ENCODE data around the gene ADRB1.

ADRB1 gene

GRCh38 chr10:114027041-114027394 is 16.6 kb upstream of the ADRB1 start:
- Histone ChIP-seq H3K27me3 (ENCODE audit: insufficient read depth, insufficient read length) (no peaks in the 10 kb centered on the region), H3K9ac (ENCODE audit: insufficient read length, low read depth) (no peak overlapping the region), H3K4me1 (ENCODE audit: insufficient read depth, insufficient read length) (peaks cover 4% of the 10 kb centered on the region), H3K9me3 (ENCODE audit: insufficient read depth, low read length) (no peaks in the 10 kb centered on the region), H3K36me3 (ENCODE audit: insufficient read depth, insufficient read length, low read length) (no peaks in the 10 kb centered on the region), H3K4me3 (ENCODE audit: insufficient read length, low read depth) (no peak overlapping the region)
- TF ChIP-seq SUZ12 (IDR thresholded peaks at IDR 0.05; ENCODE audit: extremely low read depth, insufficient read depth, insufficient read length) = no peak
- no peak for TF ChIP-seq YY1 (IDR thresholded peaks at IDR 0.05; ENCODE audit: insufficient read depth, insufficient read length)
- no peak for TF ChIP-seq ZNF274 (IDR thresholded peaks at IDR 0.05; ENCODE audit: low read depth, low read length)
- DNase-seq (ENCODE audit: low read depth, low spot score) = no peak

- Histone ChIP-seq H3K4me1 (ENCODE audit: insufficient read depth, insufficient read length) (peaks cover 4% of the 10 kb centered on the region), H3K9me3 (ENCODE audit: insufficient read depth, low read length) (no peaks in the 10 kb centered on the region), H3K9ac (ENCODE audit: insufficient read length, low read depth) (no peak overlapping the region), H3K4me3 (ENCODE audit: insufficient read length, low read depth) (no peak overlapping the region), H3K36me3 (ENCODE audit: insufficient read depth, insufficient read length, low read length) (no peaks in the 10 kb centered on the region), H3K27me3 (ENCODE audit: insufficient read depth, insufficient read length) (no peaks in the 10 kb centered on the region)
- no peak for TF ChIP-seq SUZ12 (IDR thresholded peaks at IDR 0.05; ENCODE audit: extremely low read depth, insufficient read depth, insufficient read length)
- no peak for TF ChIP-seq ZNF274 (IDR thresholded peaks at IDR 0.05; ENCODE audit: low read depth, low read length)
- no peak for TF ChIP-seq YY1 (IDR thresholded peaks at IDR 0.05; ENCODE audit: insufficient read depth, insufficient read length)
- DNase-seq (ENCODE audit: low read depth, low spot score) = no peak
Measured at GRCh38 chr10:114027951-114028350, 15.7 kb upstream of the ADRB1 start.

GRCh38 chr10:114028425-114028824 is 15.2 kb upstream of the ADRB1 start:
- no peaks in the 10 kb centered on the region for H3K9me3 ChIP-seq (ENCODE audit: insufficient read depth, low read length)
- no peak for TF ChIP-seq ZNF274 (IDR thresholded peaks at IDR 0.05; ENCODE audit: low read depth, low read length)
- no peak for TF ChIP-seq YY1 (IDR thresholded peaks at IDR 0.05; ENCODE audit: insufficient read depth, insufficient read length)
- no peak for TF ChIP-seq SUZ12 (IDR thresholded peaks at IDR 0.05; ENCODE audit: extremely low read depth, insufficient read depth, insufficient read length)
- H3K4me1 ChIP-seq (ENCODE audit: insufficient read depth, insufficient read length) = peaks cover 4% of the 10 kb centered on the region
- DNase-seq (ENCODE audit: low read depth, low spot score) = no peak
- no peak overlapping the region for H3K9ac ChIP-seq (ENCODE audit: insufficient read length, low read depth)
- no peaks in the 10 kb centered on the region for H3K27me3 ChIP-seq (ENCODE audit: insufficient read depth, insufficient read length)
- no peak overlapping the region for H3K4me3 ChIP-seq (ENCODE audit: insufficient read length, low read depth)
- no peaks in the 10 kb centered on the region for H3K36me3 ChIP-seq (ENCODE audit: insufficient read depth, insufficient read length, low read length)

- Histone ChIP-seq H3K9ac (ENCODE audit: insufficient read length, low read depth) (no peak overlapping the region), H3K4me1 (ENCODE audit: insufficient read depth, insufficient read length) (peaks cover 4% of the 10 kb centered on the region), H3K4me3 (ENCODE audit: insufficient read length, low read depth) (no peak overlapping the region), H3K27me3 (ENCODE audit: insufficient read depth, insufficient read length) (no peaks in the 10 kb centered on the region), H3K9me3 (ENCODE audit: insufficient read depth, low read length) (no peaks in the 10 kb centered on the region), H3K36me3 (ENCODE audit: insufficient read depth, insufficient read length, low read length) (no peaks in the 10 kb centered on the region)
- TF ChIP-seq ZNF274 (IDR thresholded peaks at IDR 0.05; ENCODE audit: low read depth, low read length) (no peak), YY1 (IDR thresholded peaks at IDR 0.05; ENCODE audit: insufficient read depth, insufficient read length) (no peak), SUZ12 (IDR thresholded peaks at IDR 0.05; ENCODE audit: extremely low read depth, insufficient read depth, insufficient read length) (no peak)
- DNase-seq (ENCODE audit: low read depth, low spot score) = no peak
Measured at GRCh38 chr10:114029655-114030054, 14.0 kb upstream of the ADRB1 start.

GRCh38 chr10:114030140-114030539 is 13.5 kb upstream of the ADRB1 start:
- H3K27me3 ChIP-seq (ENCODE audit: insufficient read depth, insufficient read length) = no peaks in the 10 kb centered on the region

GRCh38 chr10:114031073-114031972 is 12.3 kb upstream of the ADRB1 start:
- Histone ChIP-seq H3K4me1 (ENCODE audit: insufficient read depth, insufficient read length) (no peaks in the 10 kb centered on the region), H3K9me3 (ENCODE audit: insufficient read depth, low read length) (no peaks in the 10 kb centered on the region), H3K27me3 (ENCODE audit: insufficient read depth, insufficient read length) (no peaks in the 10 kb centered on the region), H3K36me3 (ENCODE audit: insufficient read depth, insufficient read length, low read length) (no peaks in the 10 kb centered on the region), H3K4me3 (ENCODE audit: insufficient read length, low read depth) (no peak overlapping the region), H3K9ac (ENCODE audit: insufficient read length, low read depth) (no peak overlapping the region)
- no peak for DNase-seq (ENCODE audit: low read depth, low spot score)
- TF ChIP-seq SUZ12 (IDR thresholded peaks at IDR 0.05; ENCODE audit: extremely low read depth, insufficient read depth, insufficient read length) = no peak
- TF ChIP-seq YY1 (IDR thresholded peaks at IDR 0.05; ENCODE audit: insufficient read depth, insufficient read length) = no peak
- TF ChIP-seq ZNF274 (IDR thresholded peaks at IDR 0.05; ENCODE audit: low read depth, low read length) = no peak

More at GRCh38 chr10:114030140-114030539, 13.5 kb upstream of the ADRB1 start:
- TF ChIP-seq ZNF274 (IDR thresholded peaks at IDR 0.05; ENCODE audit: low read depth, low read length) (no peak), YY1 (IDR thresholded peaks at IDR 0.05; ENCODE audit: insufficient read depth, insufficient read length) (no peak), SUZ12 (IDR thresholded peaks at IDR 0.05; ENCODE audit: extremely low read depth, insufficient read depth, insufficient read length) (no peak)
- Histone ChIP-seq H3K36me3 (ENCODE audit: insufficient read depth, insufficient read length, low read length) (no peaks in the 10 kb centered on the region), H3K9ac (ENCODE audit: insufficient read length, low read depth) (no peak overlapping the region), H3K9me3 (ENCODE audit: insufficient read depth, low read length) (no peaks in the 10 kb centered on the region), H3K4me3 (ENCODE audit: insufficient read length, low read depth) (no peak overlapping the region), H3K4me1 (ENCODE audit: insufficient read depth, insufficient read length) (no peaks in the 10 kb centered on the region)
- DNase-seq (ENCODE audit: low read depth, low spot score) = no peak

- H3K4me1 ChIP-seq (ENCODE audit: insufficient read depth, insufficient read length) = no peaks in the 10 kb centered on the region
- H3K9ac ChIP-seq (ENCODE audit: insufficient read length, low read depth) = no peak overlapping the region
- TF ChIP-seq ZNF274 (IDR thresholded peaks at IDR 0.05; ENCODE audit: low read depth, low read length) (no peak), SUZ12 (IDR thresholded peaks at IDR 0.05; ENCODE audit: extremely low read depth, insufficient read depth, insufficient read length) (no peak), YY1 (IDR thresholded peaks at IDR 0.05; ENCODE audit: insufficient read depth, insufficient read length) (no peak)
- DNase-seq (ENCODE audit: low read depth, low spot score) = no peak
- no peak overlapping the region for H3K4me3 ChIP-seq (ENCODE audit: insufficient read length, low read depth)
- no peaks in the 10 kb centered on the region for H3K9me3 ChIP-seq (ENCODE audit: insufficient read depth, low read length)
- H3K36me3 ChIP-seq (ENCODE audit: insufficient read depth, insufficient read length, low read length) = no peaks in the 10 kb centered on the region
- peaks cover under 1% of the 10 kb centered on the region for H3K27me3 ChIP-seq (ENCODE audit: insufficient read depth, insufficient read length)
Measured at GRCh38 chr10:114033566-114033965, 10.1 kb upstream of the ADRB1 start.

All from NT2/D1 (cell line).